NCI-H2227 (cell line): ENCODE results near the gene SEMA3E.

Source experiments
- DNase-seq: peaks from one replicate; lab custom pipeline; 2025; ENCODE audit not compliant: unreplicated experiment; lab: John Stamatoyannopoulos, UW

SEMA3E gene

GRCh38 chr7:83366629-83367028 lies 282.3 kb downstream of the SEMA3E start:
- peak; percentile 24 for DNase-seq

- no peak for DNase-seq
Measured at GRCh38 chr7:83365746-83366145, 283.2 kb downstream of the SEMA3E start.

- DNase-seq, result no peak
Measured at GRCh38 chr7:83362871-83363550, 285.9 kb downstream of the SEMA3E start.

GRCh38 chr7:83359108-83359507 lies 289.8 kb downstream of the SEMA3E start:
- no peak for DNase-seq

GRCh38 chr7:83355143-83355542 lies 293.8 kb downstream of the SEMA3E start:
- DNase-seq, result no peak

- DNase-seq, result peak; percentile 86
Measured at GRCh38 chr7:83347945-83348444, 300.9 kb downstream of the SEMA3E start.

GRCh38 chr7:83339907-83340306 lies 309.0 kb downstream of the SEMA3E start:
- peak; percentile 47 for DNase-seq

GRCh38 chr7:83338277-83338950 lies 310.5 kb downstream of the SEMA3E start:
- no peak for DNase-seq

- no peak for DNase-seq
Measured at GRCh38 chr7:83337050-83337449, 311.9 kb downstream of the SEMA3E start.

GRCh38 chr7:83326223-83326622 lies 322.7 kb downstream of the SEMA3E start:
- no peak for DNase-seq

GRCh38 chr7:83325083-83325482 lies 323.9 kb downstream of the SEMA3E start:
- no peak for DNase-seq

- no peak for DNase-seq
Measured at GRCh38 chr7:83324596-83324995, 324.3 kb downstream of the SEMA3E start.

- no peak for DNase-seq
Measured at GRCh38 chr7:83321011-83321410, 327.9 kb downstream of the SEMA3E start.

GRCh38 chr7:83313931-83314330 lies 335.0 kb downstream of the SEMA3E start:
- no peak for DNase-seq
